Measurements from ENCODE around the gene UBR4.
"Not testable (repeated sequence)": the region's sequence is repeated elsewhere in the genome, so short reads cannot be mapped to it uniquely, and the experiment has no call there.

UBR4 gene

DNA sequence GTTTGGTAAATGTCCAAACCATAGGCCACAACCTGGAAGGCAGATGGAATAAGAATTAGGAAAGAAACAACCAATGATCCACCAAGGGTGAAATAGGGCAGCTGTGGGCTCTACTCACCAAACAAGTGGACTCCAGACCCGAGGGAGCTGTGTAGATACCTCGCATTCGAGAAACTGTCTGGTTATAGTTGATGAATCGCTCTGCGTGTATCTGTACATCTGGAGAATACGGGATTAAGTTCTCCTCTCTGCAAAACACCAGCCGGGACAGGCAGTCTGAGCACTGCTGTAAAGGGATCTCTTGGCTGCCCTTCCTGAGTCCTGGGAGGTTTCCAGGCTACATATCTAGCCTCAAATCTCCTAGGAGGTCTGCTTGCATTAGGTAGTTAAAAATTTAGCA is 9.4 kb upstream of the UBR4 start:
- DNase-seq, result no peak

DNA sequence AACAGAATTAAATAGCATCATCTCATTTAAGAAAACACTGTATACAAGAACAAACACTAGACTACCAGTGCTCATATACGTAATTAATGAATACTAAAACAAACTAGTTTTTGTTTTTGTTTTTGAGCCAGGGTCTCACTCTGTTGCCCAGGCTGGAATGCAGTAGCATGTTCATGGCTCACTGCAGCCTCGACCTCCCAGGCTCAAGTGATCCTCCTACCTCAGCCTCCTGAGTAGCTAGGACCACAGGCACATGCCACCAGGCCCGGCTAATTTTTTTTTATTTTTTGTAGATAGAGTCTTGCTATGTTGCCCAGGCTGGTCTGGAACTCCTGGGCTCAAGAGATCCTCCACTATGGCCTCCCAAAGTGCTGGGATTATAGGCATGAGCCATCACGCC is 6.5 kb upstream of the UBR4 start:
- DNase-seq, result not testable (repeated sequence)

DNA sequence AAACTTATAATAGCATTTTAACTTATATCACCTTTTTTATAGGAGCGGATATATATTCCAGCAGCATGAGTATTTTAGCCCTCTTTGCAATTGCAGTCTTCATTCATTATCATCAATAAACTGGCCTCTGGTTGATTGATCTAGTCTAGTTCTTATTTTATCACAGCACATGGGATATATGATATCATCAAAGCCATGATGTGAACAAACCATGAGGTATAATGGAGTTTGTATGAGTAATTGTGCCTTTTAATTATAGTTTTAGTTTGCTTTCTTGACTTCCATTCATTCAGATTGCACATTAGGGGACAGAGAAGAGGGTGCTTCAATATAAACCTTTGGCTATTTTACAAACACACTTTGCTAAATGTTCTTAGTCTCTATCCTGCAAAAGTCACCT is 3.5 kb upstream of the UBR4 start:
- DNase-seq, result no peak

DNA sequence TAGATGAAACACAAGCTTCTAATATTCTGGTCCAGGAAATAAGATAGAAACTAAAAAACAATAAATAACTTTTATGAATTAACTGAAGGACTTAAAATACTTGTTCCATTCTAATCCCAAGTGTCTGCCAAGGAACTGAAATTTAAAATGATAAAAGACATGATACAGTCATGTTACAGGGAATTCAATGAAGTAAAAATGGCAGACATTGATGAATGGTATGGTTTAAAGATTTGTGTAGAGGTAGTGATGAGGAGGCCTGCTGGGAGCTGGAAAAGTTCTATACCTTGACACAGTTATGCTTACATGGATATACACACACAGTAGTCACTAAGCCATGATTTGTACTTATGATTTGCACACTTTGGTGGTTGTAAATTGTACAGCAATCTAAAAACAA is 2.1 kb upstream of the UBR4 start:
- DNase-seq, result no peak

DNA sequence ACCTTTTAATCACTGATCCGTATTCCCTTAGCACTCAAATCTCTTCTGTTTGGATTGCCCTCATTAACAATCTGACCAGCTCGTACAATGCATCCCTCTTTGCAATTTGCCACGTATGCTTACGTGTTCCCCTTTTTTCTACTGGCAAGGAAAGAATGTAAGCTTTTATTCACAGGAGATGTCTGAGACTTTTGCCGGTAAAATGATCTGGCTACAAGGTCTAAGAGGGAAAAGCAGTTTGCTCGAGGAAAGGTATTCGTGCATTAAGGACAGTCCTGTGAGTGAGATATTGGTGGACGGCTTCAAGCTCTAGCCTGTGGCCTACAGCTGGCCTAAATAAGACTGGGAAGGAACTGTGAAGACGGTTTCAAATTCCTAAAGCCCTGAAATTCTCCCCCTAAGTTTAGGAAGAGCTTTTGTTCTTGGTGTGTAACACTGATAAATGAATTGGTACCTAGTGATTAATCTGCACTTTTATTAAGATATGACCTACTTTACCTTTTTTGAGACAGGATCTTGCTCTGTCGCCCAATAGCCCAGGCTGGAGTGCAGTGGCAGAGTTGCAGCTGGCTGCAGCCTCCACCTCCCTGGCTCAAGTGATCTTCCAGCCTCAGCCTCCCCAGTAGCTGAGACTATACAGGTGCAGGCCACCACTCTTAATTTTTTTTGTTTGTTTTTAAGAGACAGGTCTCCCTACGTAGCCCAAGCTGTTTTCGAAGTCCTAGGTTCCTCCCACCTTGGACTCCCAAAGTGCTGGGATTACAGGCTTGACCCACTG is 895 bp upstream of the UBR4 start:
- DNase-seq, result no peak

DNA sequence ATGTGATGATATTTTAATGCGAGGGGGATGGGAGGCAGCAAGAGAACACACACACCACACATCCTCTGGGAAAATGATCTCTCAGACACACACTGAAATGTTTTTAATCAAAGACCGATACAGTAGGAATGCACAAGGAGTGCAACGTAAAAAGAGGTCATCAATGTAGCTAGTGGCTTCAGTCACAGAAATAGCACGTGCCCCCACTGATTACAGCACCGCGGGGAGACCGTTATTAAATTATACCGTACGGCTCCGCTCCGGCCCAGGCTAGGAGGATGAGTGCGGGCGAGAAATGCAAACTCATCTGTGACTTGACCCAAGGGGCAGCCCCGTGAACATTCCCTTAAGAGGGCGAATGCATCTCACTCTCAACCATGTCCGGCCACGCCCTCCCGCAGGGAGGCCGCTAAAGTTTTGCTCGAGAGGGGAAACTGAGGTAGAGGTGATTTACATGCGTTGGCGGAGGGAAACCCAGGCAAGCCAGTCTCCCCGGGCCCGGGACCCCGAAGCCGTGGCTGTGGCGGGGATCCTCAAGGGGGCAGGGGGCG is 552 bp downstream of the UBR4 start:
- peak; percentile 72 for DNase-seq

DNA sequence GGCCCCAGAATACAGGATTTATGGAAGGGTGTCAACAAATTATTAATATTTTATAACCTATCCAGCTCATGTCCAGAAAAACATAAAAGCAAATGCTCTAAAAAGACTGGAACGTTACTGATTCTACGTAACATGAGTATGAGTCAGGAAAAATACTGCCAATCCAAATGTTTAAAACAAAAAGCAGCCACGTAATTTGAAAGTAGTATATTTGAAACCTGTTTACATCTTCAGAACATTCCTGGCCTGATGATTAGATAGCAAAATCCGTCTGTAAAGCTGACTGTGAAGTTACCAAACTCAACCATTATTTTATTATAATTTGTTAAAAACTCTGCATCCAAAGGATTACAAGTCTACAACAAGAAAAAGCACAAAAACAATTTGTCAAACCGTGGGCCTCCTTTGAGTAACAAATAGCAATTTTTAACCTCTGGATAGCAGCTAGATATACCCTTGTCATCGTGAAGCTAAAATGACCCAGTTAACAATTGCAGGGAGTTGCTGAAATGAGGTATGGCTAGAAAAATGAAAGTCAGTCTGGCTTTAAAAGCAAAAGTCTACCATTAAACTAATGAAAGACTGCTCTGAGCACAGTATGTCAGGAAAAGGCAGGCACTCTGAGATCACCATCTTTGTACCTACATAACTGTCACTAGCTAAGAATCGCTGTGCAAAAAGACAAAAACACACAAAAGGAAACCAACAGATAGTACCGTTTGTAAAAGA is 1.2 kb downstream of the UBR4 start:
- no peak for DNase-seq

DNA sequence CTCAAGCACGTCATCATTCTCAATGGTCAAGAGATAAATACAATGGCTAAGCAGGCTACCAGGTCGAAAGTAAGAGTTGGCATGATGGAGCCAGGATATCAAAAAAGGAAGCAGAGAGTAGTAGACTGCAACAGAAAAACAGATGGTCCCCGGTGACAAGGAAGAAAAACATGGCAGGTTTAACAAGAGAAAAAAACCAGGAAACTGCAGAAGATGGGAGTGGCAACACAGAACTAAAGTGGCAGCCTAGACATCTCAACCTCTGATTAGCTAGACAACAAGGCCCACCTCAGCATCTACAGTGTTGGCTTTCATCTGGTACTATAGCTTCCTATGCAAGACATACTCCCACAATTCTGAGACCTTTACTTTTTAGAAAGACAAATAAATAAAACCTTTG is 3.1 kb downstream of the UBR4 start:
- no peak for DNase-seq

DNA sequence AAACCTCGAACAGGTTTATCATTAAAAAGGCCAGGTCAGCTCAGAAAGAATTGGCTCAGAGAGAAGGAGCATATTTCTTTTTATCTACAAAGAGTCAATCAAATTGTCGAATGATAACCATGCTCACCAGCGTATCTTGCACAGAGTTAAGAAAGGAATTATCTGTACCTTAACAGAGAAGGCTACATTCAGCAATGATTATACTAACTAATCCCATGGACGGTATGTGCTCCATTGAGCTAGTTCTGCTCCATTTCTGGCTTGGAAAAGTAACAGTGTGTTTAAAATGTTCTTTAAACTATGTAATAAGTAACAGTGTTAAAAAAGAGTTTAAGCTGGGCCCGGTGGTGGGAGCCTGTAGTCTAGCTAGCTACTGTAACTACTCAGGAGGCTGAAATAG is 4.2 kb downstream of the UBR4 start:
- DNase-seq, result no peak

DNA sequence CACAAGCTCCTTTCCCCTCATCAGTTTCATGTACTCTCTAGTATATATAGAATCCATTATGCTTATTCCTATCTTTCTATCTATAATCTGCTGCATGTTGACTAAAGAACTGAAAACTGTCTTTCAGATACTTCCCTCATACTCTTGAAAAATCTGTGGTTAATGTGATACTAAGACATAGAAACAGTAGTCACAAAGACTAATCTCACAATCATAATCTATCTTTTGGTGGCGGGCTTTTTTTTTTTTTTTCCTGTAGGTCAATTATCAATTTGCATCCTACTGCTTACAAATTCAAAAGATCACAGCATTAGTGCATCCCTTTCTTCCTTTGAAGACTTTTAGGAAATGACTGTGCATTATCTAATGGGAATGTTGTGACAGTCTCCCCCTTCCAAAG is 4.7 kb downstream of the UBR4 start:
- DNase-seq, result no peak

DNA sequence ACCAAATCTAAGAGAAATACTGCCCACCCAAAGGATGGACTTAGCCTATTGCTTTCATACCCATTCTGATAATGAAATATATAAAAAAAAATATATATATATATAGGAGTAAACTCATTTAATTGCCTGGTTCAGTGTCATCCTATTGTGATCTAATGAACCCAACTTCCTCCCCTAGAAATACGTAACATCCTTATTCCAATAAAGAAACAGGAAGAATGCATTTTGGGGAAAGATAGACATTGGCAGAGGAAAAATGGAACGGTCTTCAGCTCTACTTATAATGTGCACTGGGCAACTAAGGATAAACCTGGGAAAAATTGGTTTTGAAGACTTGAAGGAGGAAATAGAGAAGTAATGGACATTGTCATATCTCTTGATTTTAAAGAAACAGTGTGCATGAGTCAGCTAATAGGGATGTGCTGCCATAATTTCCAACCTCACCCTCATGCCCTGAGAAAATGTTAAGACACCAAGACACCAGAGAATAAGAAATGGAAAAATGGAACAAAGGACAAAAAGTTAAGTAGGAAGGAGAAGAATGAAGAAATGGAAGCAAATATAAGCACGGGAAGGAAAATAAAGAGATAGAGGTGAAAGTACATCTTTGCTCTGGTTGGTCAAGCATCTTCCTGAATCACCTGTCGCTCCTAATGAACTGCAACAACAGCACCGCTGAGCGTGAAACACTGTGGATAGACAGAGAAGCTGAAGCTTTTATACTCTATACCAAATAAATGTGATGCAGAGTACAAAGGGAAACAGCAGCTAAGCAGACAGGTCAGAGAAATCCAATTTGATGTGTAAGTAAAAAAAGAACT is 5.4 kb downstream of the UBR4 start:
- DNase-seq, result no peak

DNA sequence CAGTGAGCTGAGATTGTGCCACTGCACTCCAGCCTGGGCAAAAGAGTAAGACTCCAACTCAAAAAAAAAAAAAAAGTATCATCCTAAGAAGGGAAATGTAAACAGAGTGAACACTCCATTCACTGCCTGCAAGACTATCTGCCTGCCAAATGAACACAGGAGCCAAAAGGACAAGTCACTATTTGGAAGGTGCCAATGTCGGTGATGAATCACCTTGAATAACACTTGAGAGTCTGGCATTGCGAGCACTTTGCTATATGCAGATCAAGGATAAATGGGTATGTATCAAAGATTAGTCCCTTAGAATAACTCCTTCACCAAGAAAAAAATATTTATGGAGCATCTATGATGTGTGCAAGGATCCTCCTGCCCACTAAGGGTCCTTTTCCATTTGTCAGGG is 6.6 kb downstream of the UBR4 start:
- DNase-seq, result no peak

DNA sequence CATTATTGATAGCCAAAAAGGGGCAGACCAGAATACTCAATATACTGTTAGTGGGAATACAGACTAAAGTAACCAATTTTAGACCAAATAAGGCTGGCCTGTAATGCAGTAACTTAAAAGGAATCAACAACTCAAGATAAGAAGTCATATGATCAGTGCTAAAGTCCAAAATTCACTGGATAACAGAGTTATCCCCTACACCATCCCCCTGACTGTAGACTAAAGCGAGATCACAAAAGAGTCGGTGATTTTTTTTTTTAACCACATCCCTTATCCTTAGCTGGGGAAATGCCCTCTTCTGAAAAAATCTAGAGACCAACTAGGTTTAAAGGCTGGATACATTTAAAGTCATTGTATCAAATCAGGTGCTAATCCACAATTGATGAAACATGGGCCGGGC is 7.7 kb downstream of the UBR4 start:
- no peak for DNase-seq

DNA sequence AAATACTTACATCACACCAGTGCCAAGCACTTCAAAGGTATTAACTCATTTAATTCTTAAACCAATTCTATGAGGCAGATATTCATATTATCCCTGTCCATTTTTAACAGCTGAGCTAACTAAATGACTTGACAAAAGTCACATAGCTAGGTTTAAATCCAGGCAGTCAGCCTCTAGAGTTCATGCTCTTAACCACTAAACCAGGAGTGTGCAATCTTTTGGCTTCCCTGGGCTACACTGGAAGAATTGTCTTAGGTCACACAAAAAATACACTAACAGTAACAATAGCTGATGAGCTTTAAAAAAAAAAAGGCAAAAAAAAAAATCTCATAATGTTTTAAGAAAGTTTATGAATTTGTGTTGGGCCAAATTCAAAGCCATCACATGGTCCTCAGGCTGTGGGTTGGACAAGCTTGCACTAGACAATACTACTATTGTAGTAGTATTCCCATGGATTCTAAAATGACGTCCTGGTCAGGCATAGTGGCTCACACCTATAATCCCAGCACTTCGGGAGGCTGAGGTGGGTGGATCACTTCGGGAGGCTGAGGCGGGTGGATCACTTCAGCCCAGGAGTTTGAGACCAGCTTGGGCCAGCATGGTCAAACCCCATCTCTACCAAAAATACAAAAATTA is 10.0 kb downstream of the UBR4 start:
- DNase-seq, result no peak

DNA sequence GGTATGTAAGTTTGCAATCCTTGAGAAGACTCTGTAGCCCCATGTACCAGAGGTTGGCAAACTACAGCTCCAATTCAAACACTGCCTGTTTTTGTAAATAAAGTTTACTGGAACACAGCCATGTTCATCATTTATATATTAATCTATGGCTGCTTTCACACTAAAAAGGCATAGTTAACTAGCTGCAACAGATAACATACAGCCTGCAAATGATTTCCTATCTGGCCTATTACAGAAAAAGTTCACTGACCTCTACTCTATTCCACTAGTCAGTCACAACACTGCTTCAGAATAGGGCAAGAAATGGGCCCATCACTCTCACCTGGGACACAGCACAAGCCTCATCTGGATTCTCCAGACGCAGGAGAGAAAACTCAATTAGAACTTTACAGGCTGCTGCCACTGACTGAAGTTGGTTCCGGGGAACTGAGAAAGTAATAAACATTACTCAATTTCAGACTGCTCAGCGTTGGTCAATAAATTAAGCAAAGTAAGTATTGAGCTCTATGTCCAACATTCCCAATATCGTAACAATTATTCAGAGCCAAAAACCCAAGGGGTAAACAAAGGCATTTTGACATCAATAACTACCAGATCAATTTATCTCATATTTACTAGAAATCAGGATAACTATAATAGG is 10.6 kb downstream of the UBR4 start:
- DNase-seq, result no peak

DNA sequence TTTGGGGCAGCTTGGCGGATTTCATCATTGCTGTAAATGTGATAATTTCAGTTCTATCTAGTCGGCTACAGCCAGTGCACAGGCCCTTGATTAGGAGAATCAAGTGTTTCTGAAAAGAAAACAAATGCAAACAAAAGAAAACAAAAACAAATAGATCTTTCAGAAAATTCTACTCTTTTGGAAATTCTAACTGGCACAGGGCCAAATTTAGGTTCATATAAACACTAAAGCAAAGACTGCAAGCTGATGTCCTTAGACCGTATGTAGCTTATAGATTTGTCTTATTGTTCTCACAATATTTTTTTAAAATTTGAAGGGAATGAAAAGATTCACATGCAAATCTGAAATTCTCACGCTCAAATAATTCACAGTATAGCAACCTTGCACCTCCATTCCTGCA is 11.2 kb downstream of the UBR4 start:
- no peak for DNase-seq

DNA sequence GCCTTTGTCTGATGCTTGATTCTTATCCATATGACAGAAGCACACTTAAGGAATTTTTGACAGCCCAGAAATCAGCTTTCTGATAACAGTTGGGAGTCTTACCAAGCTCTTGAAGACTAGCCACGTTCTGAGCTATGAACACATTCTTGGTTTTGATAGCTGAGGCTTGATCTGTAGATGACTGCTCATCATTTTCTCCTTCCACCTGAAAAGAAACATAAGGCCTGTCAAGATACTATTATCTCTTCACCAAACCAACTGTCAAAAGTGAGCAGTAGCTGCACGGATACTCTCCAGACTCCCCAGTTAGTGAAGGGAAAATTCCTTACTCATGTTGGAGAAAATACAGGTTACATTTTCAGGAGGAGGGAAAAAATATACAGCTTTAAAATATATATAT is 12.2 kb downstream of the UBR4 start:
- DNase-seq, result no peak

DNA sequence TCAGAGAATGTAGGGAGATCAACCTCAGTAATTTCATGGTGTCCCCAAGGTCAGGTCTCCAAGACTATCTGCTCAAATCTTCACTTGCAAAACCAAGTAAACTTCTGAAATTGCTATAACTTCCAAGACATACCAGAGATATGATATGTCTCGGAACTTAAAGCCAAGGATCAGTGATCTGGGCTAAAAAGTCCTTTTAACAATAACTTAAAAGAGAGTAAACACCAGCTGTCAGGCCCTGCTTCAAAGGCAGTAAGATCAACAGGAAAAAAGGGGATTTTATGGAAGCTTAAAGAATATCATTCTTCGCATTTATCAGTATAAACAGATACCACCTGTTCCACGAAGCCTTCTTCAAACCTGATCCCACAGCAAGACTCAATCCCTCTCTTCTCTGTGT is 13.7 kb downstream of the UBR4 start:
- no peak for DNase-seq

DNA sequence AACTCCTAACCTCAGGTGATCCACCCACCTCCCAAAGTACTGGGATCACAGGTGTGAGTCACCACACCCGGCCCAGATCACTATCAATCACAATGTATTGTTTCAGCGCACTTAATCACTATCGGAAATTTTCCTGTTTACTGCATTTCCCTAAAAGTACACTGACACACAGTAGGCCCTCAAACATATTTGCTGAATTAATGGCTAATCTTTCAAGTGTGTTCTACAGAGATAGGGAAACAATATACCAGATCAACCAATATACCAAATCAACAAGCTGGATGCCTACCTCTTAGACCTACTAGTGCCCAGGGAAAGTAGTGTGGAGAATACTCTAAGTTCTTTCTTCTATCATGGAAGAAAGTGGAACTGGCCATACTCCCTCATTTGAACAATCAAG is 17.1 kb downstream of the UBR4 start:
- no peak for DNase-seq

DNA sequence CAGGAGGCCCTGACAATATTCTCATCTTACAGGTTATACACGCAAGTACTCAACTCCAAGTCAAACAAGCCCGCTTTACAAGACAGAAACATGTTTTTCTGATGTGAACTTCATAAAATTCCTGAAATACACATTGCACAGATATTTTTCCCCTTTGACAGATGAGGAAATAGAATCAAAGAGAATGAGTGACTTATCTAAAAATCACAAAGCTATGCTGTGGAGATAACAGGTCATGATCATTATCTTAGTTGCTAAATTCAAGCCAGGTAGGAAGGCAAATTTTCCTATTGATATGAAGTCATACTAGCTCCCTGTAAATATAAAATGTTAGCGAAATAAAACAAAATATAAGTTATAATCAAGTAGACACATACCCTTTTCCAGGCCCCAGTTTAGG is 18.3 kb downstream of the UBR4 start:
- DNase-seq, result no peak

DNA sequence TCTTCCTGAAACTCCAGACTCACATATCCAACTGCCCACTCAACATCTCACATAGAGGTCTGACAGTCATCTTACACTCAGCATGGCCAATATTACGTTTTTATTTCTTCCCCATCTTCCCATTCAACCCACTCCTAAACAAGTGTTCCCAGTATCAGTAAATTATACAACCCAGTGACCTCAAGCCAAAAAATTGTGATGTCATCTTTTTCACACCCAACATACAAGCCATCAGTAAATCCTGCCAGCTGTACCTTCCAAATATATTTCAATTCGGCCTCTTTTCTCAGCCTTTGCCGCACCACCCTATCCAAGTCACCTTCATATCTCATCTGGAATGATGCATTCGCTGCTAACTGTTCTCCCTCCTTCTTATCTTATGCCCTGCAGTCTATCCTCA is 19.6 kb downstream of the UBR4 start:
- DNase-seq, result no peak

DNA sequence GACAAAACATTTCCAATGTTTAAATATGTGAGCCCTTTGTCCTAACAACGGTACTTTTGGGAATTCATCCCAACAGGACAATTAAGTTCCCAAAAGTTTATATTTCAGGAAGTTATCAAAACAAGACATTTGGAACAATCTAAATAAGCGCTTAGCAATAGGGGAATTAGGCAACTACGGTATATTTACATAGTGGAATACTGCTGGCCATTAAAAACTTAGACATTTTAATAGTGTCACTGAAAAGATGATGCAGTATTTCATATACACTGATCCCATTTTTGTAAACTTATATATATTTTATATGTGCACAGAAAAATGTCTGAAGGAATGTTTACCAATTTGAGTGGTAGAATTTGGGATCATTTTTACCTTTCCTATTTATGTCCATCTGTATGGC is 20.8 kb downstream of the UBR4 start:
- DNase-seq, result no peak

DNA sequence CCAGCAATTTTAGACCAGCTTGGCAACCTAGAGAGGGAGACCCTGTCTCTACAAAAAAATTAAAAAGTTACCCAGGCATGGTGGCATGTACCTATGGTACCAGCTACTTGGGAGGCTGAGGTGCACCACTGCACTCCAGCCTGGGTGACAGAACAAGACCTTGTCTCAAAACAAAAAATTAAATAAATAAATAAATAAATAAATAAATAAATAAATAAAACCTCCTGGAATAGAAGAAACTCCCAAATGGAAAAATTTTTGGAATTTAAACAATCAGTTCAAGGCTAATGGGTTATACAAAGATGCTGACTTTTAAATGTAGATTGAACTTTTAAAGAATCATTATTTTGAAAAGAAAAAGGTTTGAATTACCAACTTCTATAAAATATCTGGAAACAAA is 22.2 kb downstream of the UBR4 start:
- no peak for DNase-seq

Measured in stimulated activated CD4-positive, alpha-beta T cell treated with anti-CD3 and anti-CD28 coated beads, Interleukin-4, amount 100 ng/mL, for 24 hours (primary cell).